ENCODE data around the gene SUCO.

- TF ChIP-seq POLR2A (IDR thresholded peaks at IDR 0.05; ENCODE audit: low read depth, low read length) = no peak
- TF ChIP-seq MAX (IDR thresholded peaks at IDR 0.05; ENCODE audit: insufficient read depth, insufficient read length) = no peak
- TF ChIP-seq CTCF (IDR thresholded peaks at IDR 0.05; ENCODE audit: extremely low read depth in 1 of 2, insufficient read depth in 1 of 2, low read depth in 1 of 2, low read length in 2 of 2) = no peak
- TF ChIP-seq EZH2 (IDR thresholded peaks at IDR 0.05; ENCODE audit: borderline replicate concordance, low read depth, low read length, severe bottlenecking) = no peak
- TF ChIP-seq POLR2AphosphoS5 (IDR thresholded peaks at IDR 0.05; ENCODE audit: insufficient read depth, low read depth, low read length) = no peak
- TF ChIP-seq FOS (IDR thresholded peaks at IDR 0.05; ENCODE audit: borderline replicate concordance, insufficient read depth, low read length) = no peak
- no peak for TF ChIP-seq GATA2 (IDR thresholded peaks at IDR 0.05; ENCODE audit: insufficient read depth, insufficient read length, low read depth, low read length)
- TF ChIP-seq MYC (IDR thresholded peaks at IDR 0.05; ENCODE audit: low read depth, low read length) = no peak
Observed at GRCh38 chr1:172517545-172517944, 15.4 kb upstream of the SUCO start.
